IMR-90 (cell line): ENCODE results near the gene ANKDD1A. TPM values are rescaled to one million over a fixed set of nuclear protein-coding genes. Genes with fewer than 3 reads are reported as not detected.

Experiments used
- ATAC-seq: fragments of 200-7000 bp; cut with Tn5 transposase; 2 replicates; pipeline ENCODE4 v1.9.1; 2020; ENCODE audit warnings: low read depth, mild to moderate bottlenecking, moderate library complexity
- BruUV-seq: library from RNA; stranded (reverse); fragments of 400-500 nt; replicated peaks from 2 replicates; lab custom pipeline; 2021; lab: Mats Ljungman, UMichigan
- CTCF ChIA-PET: fragments of 300-600 bp; formaldehyde crosslinking; extraction: SDS; loops from one replicate; lab custom pipeline; 2021; ENCODE audit warnings: antibody characterized with exemption; lab: Yijun Ruan, JAX
- POLR2A ChIA-PET: fragments of 300-600 bp; sonication (Branson Sonifier 250); formaldehyde crosslinking; loops from one replicate; lab custom pipeline; 2022; ENCODE audit warnings: antibody characterized with exemption; ENCODE audit not compliant: unreplicated experiment; lab: Charles Lee
- DNase-seq: peaks from one replicate; pipeline ENCODE4 v3.0.0; 2013
- H2AFZ ChIP-seq: replicated peaks from 2 replicates; pipeline ENCODE3; 2013; ENCODE audit warnings: low read length, mild to moderate bottlenecking; ENCODE audit not compliant: poor library complexity
- H2AK5ac ChIP-seq: 2 replicates; pipeline ENCODE4 v1.6.1; 2013; ENCODE audit warnings: low read depth, low read length, inconsistent platforms
- H2AK9ac ChIP-seq: replicated peaks from 2 replicates; pipeline ENCODE3; 2013; ENCODE audit warnings: mild to moderate bottlenecking, low read depth, low read length, moderate library complexity; ENCODE audit not compliant: poor library complexity
- H2BK120ac ChIP-seq: 2 replicates; pipeline ENCODE4 v1.6.1; 2013; ENCODE audit warnings: low read depth, low read length, inconsistent platforms
- H2BK15ac ChIP-seq: 3 replicates; pipeline ENCODE4 v1.6.1; 2013; ENCODE audit warnings: low read depth, low read length, inconsistent platforms
- H2BK20ac ChIP-seq: 2 replicates; pipeline ENCODE4 v1.6.1; 2013; ENCODE audit warnings: low read depth, mild to moderate bottlenecking, inconsistent platforms, low read length, moderate library complexity
- H2BK5ac ChIP-seq: 2 replicates; pipeline ENCODE4 v1.6.1; 2013; ENCODE audit warnings: mild to moderate bottlenecking, low read depth, low read length, inconsistent platforms; ENCODE audit not compliant: poor library complexity, severe bottlenecking
- H3K14ac ChIP-seq: replicated peaks from 2 replicates; pipeline ENCODE4 v1.6.1; 2013; ENCODE audit warnings: low read depth, low read length, inconsistent platforms
- H3K18ac ChIP-seq: 2 replicates; pipeline ENCODE4 v1.6.1; 2013; ENCODE audit warnings: low read depth, low read length, control low read depth
- H3K23ac ChIP-seq: 2 replicates; pipeline ENCODE4 v1.6.1; 2013; ENCODE audit warnings: low read depth, low read length, inconsistent platforms
- H3K27ac ChIP-seq: 2 replicates; pipeline ENCODE4 v1.5.1; 2013; ENCODE audit warnings: mild to moderate bottlenecking, control low read depth, low read length; ENCODE audit not compliant: insufficient read depth
- H3K27me3 ChIP-seq: 2 replicates; pipeline ENCODE4 v1.6.1; 2013; ENCODE audit warnings: low read length; ENCODE audit not compliant: control insufficient read depth, insufficient read depth
- H3K36me3 ChIP-seq: 2 replicates; pipeline ENCODE4 v1.6.1; 2013; ENCODE audit warnings: low read length, mixed read lengths; ENCODE audit not compliant: control insufficient read depth, insufficient read depth
- H3K4ac ChIP-seq: 2 replicates; pipeline ENCODE4 v1.6.1; 2013; ENCODE audit warnings: low read depth, low read length, inconsistent platforms
- H3K4me1 ChIP-seq: 2 replicates; pipeline ENCODE4 v1.6.1; 2013; ENCODE audit warnings: low read length, mixed read lengths; ENCODE audit not compliant: control insufficient read depth, insufficient read depth
- H3K4me2 ChIP-seq: 2 replicates; pipeline ENCODE4 v1.6.1; 2013; ENCODE audit warnings: low read depth, mild to moderate bottlenecking, control low read depth, low read length, moderate library complexity
- H3K4me3 ChIP-seq: 2 replicates; pipeline ENCODE4 v1.5.1; 2013; ENCODE audit warnings: low read depth, mild to moderate bottlenecking, control low read depth, low read length, moderate library complexity; ENCODE audit not compliant: insufficient read depth
- H3K56ac ChIP-seq: 2 replicates; pipeline ENCODE4 v1.6.1; 2013; ENCODE audit warnings: low read length, inconsistent platforms; ENCODE audit not compliant: insufficient read depth; ENCODE audit errors: extremely low read depth
- H3K79me1 ChIP-seq, 2 experiments: 2 replicates each; pipeline ENCODE4 v1.6.1; 2013; ENCODE audit warnings: low read length in 2 of 2, inconsistent platforms in 1 of 2, low read depth in 1 of 2
- H3K9ac ChIP-seq: 2 replicates; pipeline ENCODE4 v1.6.1; 2013; ENCODE audit warnings: low read depth, low read length, control low read depth
- H3K9me1 ChIP-seq: 2 replicates; pipeline ENCODE4 v1.6.1; 2013; ENCODE audit warnings: low read length, inconsistent platforms; ENCODE audit not compliant: insufficient read depth
- H3K9me3 ChIP-seq: 2 replicates; pipeline ENCODE4 v1.6.1; 2013; ENCODE audit warnings: low read length; ENCODE audit not compliant: control insufficient read depth, insufficient read depth
- H4K20me1 ChIP-seq: 2 replicates; pipeline ENCODE4 v1.6.1; 2013; ENCODE audit warnings: low read length, inconsistent platforms; ENCODE audit not compliant: insufficient read depth
- H4K5ac ChIP-seq: 2 replicates; pipeline ENCODE4 v1.6.1; 2013; ENCODE audit warnings: mild to moderate bottlenecking, low read depth, low read length, control low read depth
- H4K8ac ChIP-seq, 2 experiments: 2 replicates each; pipeline ENCODE4 v1.6.1; 2013; ENCODE audit warnings: low read depth in 2 of 2, low read length in 2 of 2, control low read depth in 1 of 2, inconsistent platforms in 1 of 2
- H4K91ac ChIP-seq: 2 replicates; pipeline ENCODE4 v1.6.1; 2013; ENCODE audit warnings: low read depth, low read length, inconsistent platforms; ENCODE audit not compliant: insufficient read depth
- BHLHE40 ChIP-seq: fragments of 150-350 bp; IDR thresholded peaks from 2 replicates; pipeline ENCODE4 v1.6.1; 2016; ENCODE audit warnings: mild to moderate bottlenecking, low read depth, low read length
- CEBPB ChIP-seq: IDR thresholded peaks from 2 replicates; pipeline ENCODE4 v1.6.1; 2012; ENCODE audit warnings: low read depth, low read length, improper control_type of control experiment
- CHD1 ChIP-seq: IDR thresholded peaks from 2 replicates; pipeline ENCODE4 v1.6.1; 2012; ENCODE audit warnings: low read depth, low read length, improper control_type of control experiment
- FOS ChIP-seq: fragments of 150-350 bp; IDR thresholded peaks from 2 replicates; pipeline ENCODE4 v1.6.1; 2016; ENCODE audit warnings: low read depth, low read length
- MAFK ChIP-seq: IDR thresholded peaks from 2 replicates; pipeline ENCODE4 v1.6.1; 2012; ENCODE audit warnings: low read depth, low read length, improper control_type of control experiment
- MAZ ChIP-seq: IDR thresholded peaks from 2 replicates; pipeline ENCODE4 v1.6.1; 2012; ENCODE audit warnings: low read depth, mild to moderate bottlenecking, low read length, improper control_type of control experiment, moderate library complexity, borderline replicate concordance
- MXI1 ChIP-seq: IDR thresholded peaks from 2 replicates; pipeline ENCODE4 v1.6.1; 2012; ENCODE audit warnings: low read depth, mild to moderate bottlenecking, low read length, moderate library complexity, borderline replicate concordance
- NFE2L2 ChIP-seq: fragments of 150-350 bp; IDR thresholded peaks from 2 replicates; pipeline ENCODE4 v1.6.1; 2016; ENCODE audit warnings: low read depth, mild to moderate bottlenecking, low read length
- POLR2A ChIP-seq: IDR thresholded peaks from 2 replicates; pipeline ENCODE4 v1.6.1; 2012; ENCODE audit warnings: mild to moderate bottlenecking, low read depth, low read length
- RAD21 ChIP-seq: IDR thresholded peaks from 2 replicates; pipeline ENCODE4 v1.6.1; 2012; ENCODE audit warnings: low read length, improper control_type of control experiment
- RCOR1 ChIP-seq: IDR thresholded peaks from 2 replicates; pipeline ENCODE4 v1.6.1; 2012; ENCODE audit warnings: mild to moderate bottlenecking, low read length, improper control_type of control experiment; ENCODE audit not compliant: insufficient replicate concordance
- RFX5 ChIP-seq: IDR thresholded peaks from 2 replicates; pipeline ENCODE4 v1.8.0; 2012; ENCODE audit warnings: low read depth, mild to moderate bottlenecking, low read length, moderate library complexity
- SMC3 ChIP-seq: fragments of 150-350 bp; IDR thresholded peaks from 2 replicates; pipeline ENCODE4 v1.6.1; 2016; ENCODE audit warnings: low read depth, mild to moderate bottlenecking, antibody characterized with exemption, low read length, moderate library complexity
- WGBS, 2 experiments: methylation state at CpG; one replicate each; pipeline versions ENCODE4 v1.1.5 to v1.1.7; 2013; ENCODE audit warnings: missing lambda C conversion rate in 2 of 2; ENCODE audit not compliant: insufficient read length in 1 of 2; ENCODE audit errors: extremely low coverage in 2 of 2; 5-methylcytosine and 5-hydroxymethylcytosine counted together
- dilution Hi-C: fragments of 300-500 bp; cut with HindIII; formaldehyde crosslinking; loops from one replicate; pipeline ENCODE4 v1.14.3; 2018; ENCODE audit warnings: low sequenced_read_pairs; ENCODE audit not compliant: unreplicated experiment
- in situ Hi-C: fragments of 300-500 bp; cut with MboI; formaldehyde crosslinking; loops from 3 replicates; pipeline ENCODE4 v1.14.3; 2019; ENCODE audit warnings: low sequenced_read_pairs, inconsistent platforms, mixed read lengths
- intact Hi-C: fragments of 100-400 bp; cut with micrococcal nuclease; formaldehyde crosslinking; loops from 2 replicates; pipeline ENCODE4 v1.10.0; 2022
- polyA plus RNA-seq, 3 experiments: library from polyadenylated mRNA; depleted of rRNA; stranded (reverse); fragments of >200 nt; gene quantifications; 2 replicates each; pipeline ENCODE4 v1.2.3, GENCODE V29; 2012; ENCODE audit warnings: low replicate concordance in 1 of 3
- total RNA-seq: library from RNA; depleted of rRNA; stranded (reverse); fragments of >200 nt; gene quantifications from 2 replicates; pipeline ENCODE4 v1.2.3, GENCODE V29; 2012
- TF ChIP-seq, protein P1 (sequence below): fragments of 150-350 bp; IDR thresholded peaks from 2 replicates; pipeline ENCODE4 v1.6.1; 2016; ENCODE audit warnings: low read depth, mild to moderate bottlenecking, low read length, moderate library complexity, borderline replicate concordance
- TF ChIP-seq, protein P2 (sequence below): conservative IDR thresholded peaks from 2 replicates; pipeline ENCODE4 v1.5.1; 2012; ENCODE audit warnings: mild to moderate bottlenecking, low read depth, low read length, improper control_type of control experiment
- TF ChIP-seq, protein P3 (sequence below): fragments of 150-350 bp; IDR thresholded peaks from 2 replicates; pipeline ENCODE4 v1.6.1; 2017; ENCODE audit warnings: mild to moderate bottlenecking, antibody characterized with exemption, low read length, low read depth

The ANKDD1A gene
- total and polyA plus RNA-seq, 2 of the 4 experiments (the other 2 are of a cell fraction): 3.6 to 4.9 TPM

DNA sequence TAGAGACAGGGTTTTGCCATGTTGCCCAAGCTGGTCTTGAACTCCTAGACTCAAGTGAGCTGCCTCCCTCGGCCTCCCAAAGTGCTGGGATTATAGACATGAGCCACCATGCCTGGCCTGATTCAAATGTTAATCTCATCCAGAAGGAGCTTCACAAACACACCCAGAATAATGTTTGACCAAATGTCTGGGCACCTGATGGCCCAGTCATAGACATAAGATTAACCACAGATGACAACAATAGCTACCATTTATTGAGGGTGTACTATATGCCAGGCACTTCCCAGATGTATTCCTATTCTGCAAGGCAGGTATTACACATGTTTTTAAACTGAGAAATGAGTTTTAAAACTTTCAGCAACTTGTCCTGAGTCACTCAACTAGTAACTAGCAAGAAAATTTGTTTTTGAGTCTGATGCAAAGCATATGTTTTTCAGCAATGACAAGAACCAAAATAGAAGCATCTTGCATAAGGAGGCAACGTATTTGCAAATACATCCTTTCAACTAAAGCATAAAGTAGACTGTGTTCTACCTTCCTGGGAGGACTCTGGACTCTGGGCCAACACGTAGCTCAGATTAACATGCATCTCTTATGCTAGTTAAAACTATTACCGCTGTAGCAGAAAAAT lies 86.2 kb downstream of the ANKDD1A start:
- Histone ChIP-seq H2BK5ac (no peak overlapping the region), H2AK9ac (no peak overlapping the region), H3K4me3 (no peak overlapping the region), H3K14ac (no peak overlapping the region), H3K23ac (no peak overlapping the region), H3K18ac (no peak overlapping the region), H2BK15ac (no peak overlapping the region), H3K79me1 (no peaks in the 10 kb centered on the region), H3K9ac (no peak overlapping the region), H3K36me3 (peaks cover 5% of the 10 kb centered on the region), H4K91ac (no peak overlapping the region), H3K9me3 (no peaks in the 10 kb centered on the region), H3K27ac (no peak overlapping the region), H4K5ac (no peak overlapping the region), H2BK20ac (no peak overlapping the region), H3K4me1 (no peaks in the 10 kb centered on the region), H3K56ac (no peak overlapping the region), H3K4me2 (no peak overlapping the region), H3K9me1 (peaks cover 5% of the 10 kb centered on the region; the same call in 1 of the 2 replicates), H2BK120ac (no peak overlapping the region), H2AFZ (no peak overlapping the region), H3K4ac (no peak overlapping the region), H4K8ac (no peak overlapping the region), H4K20me1 (no peaks in the 10 kb centered on the region), H2AK5ac (no peak overlapping the region), H3K27me3 (no peaks in the 10 kb centered on the region)
- TF ChIP-seq, protein P1, sequence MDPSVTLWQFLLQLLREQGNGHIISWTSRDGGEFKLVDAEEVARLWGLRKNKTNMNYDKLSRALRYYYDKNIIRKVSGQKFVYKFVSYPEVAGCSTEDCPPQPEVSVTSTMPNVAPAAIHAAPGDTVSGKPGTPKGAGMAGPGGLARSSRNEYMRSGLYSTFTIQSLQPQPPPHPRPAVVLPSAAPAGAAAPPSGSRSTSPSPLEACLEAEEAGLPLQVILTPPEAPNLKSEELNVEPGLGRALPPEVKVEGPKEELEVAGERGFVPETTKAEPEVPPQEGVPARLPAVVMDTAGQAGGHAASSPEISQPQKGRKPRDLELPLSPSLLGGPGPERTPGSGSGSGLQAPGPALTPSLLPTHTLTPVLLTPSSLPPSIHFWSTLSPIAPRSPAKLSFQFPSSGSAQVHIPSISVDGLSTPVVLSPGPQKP: no peak
- TF ChIP-seq, protein P2, sequence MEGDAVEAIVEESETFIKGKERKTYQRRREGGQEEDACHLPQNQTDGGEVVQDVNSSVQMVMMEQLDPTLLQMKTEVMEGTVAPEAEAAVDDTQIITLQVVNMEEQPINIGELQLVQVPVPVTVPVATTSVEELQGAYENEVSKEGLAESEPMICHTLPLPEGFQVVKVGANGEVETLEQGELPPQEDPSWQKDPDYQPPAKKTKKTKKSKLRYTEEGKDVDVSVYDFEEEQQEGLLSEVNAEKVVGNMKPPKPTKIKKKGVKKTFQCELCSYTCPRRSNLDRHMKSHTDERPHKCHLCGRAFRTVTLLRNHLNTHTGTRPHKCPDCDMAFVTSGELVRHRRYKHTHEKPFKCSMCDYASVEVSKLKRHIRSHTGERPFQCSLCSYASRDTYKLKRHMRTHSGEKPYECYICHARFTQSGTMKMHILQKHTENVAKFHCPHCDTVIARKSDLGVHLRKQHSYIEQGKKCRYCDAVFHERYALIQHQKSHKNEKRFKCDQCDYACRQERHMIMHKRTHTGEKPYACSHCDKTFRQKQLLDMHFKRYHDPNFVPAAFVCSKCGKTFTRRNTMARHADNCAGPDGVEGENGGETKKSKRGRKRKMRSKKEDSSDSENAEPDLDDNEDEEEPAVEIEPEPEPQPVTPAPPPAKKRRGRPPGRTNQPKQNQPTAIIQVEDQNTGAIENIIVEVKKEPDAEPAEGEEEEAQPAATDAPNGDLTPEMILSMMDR: no peak
- no peak for TF ChIP-seq SMC3
- TF ChIP-seq RAD21: no peak
- no peak for TF ChIP-seq CEBPB
- no peak for TF ChIP-seq MAZ
- no peak for TF ChIP-seq CHD1
- no peak for TF ChIP-seq MAFK
- no peak for TF ChIP-seq FOS
- no peak for TF ChIP-seq MXI1
- no peak for TF ChIP-seq RCOR1
- TF ChIP-seq NFE2L2: no peak
- TF ChIP-seq, protein P3, sequence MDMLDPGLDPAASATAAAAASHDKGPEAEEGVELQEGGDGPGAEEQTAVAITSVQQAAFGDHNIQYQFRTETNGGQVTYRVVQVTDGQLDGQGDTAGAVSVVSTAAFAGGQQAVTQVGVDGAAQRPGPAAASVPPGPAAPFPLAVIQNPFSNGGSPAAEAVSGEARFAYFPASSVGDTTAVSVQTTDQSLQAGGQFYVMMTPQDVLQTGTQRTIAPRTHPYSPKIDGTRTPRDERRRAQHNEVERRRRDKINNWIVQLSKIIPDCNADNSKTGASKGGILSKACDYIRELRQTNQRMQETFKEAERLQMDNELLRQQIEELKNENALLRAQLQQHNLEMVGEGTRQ: no peak
- TF ChIP-seq RFX5: no peak
- no peak for TF ChIP-seq POLR2A
- no peak for TF ChIP-seq BHLHE40
- WGBS, 2 experiments: 100% methylated on average over 1 of the region's 4 CpGs; no CpG with 5 or more reads in 1 of the 2 experiments
- ChIA-PET POLR2A (no interaction called here), CTCF (interaction anchor here (1.8 kb wide), 1 partner anchor 103 kb away, joined by 4 read pairs; no protein-coding TSS in a partner anchor)
- no TSS peak for BruUV-seq
- dilution Hi-C loops (no loop called here), intact Hi-C loops (no loop called here), in situ Hi-C loops (no loop called here)
- no peak for DNase-seq
- no peak for ATAC-seq
